Ishikawa (cell line): ENCODE data around the gene GLIS2.

Experiments used
- CEBPB ChIP-seq: IDR thresholded peaks from 2 replicates; pipeline ENCODE4 v1.6.1; 2012
- CREB1 ChIP-seq: IDR thresholded peaks from 2 replicates; pipeline ENCODE4 v1.6.1; 2012; ENCODE audit warnings: low read depth
- EGR1 ChIP-seq: IDR thresholded peaks from 2 replicates; pipeline ENCODE4 v1.6.1; 2012
- EP300 ChIP-seq: IDR thresholded peaks from 2 replicates; pipeline ENCODE4 v1.6.1; 2012; ENCODE audit warnings: borderline replicate concordance
- FOXM1 ChIP-seq: IDR thresholded peaks from 2 replicates; pipeline ENCODE4 v1.6.1; 2012; ENCODE audit warnings: low read depth, borderline replicate concordance
- NFIC ChIP-seq: IDR thresholded peaks from 2 replicates; pipeline ENCODE4 v1.6.1; 2012
- RAD21 ChIP-seq: IDR thresholded peaks from 2 replicates; pipeline ENCODE4 v1.6.1; 2012; ENCODE audit warnings: low read depth
- TAF1 ChIP-seq: IDR thresholded peaks from 2 replicates; pipeline ENCODE4 v1.6.1; 2012; ENCODE audit warnings: low read depth, mild to moderate bottlenecking
- TCF12 ChIP-seq: IDR thresholded peaks from 2 replicates; pipeline ENCODE4 v1.6.1; 2012; ENCODE audit warnings: low read depth
- TEAD4 ChIP-seq: IDR thresholded peaks from 2 replicates; pipeline ENCODE4 v1.6.1; 2012
- YY1 ChIP-seq: IDR thresholded peaks from 2 replicates; pipeline ENCODE4 v1.6.1; 2012; ENCODE audit warnings: low read depth
- ZBTB7A ChIP-seq: IDR thresholded peaks from 2 replicates; pipeline ENCODE4 v1.6.1; 2012; ENCODE audit warnings: low read depth
- TF ChIP-seq, protein P1 (sequence below): IDR thresholded peaks from 2 replicates; pipeline ENCODE4 v1.6.1; 2012
- TF ChIP-seq, protein P2 (sequence below): IDR thresholded peaks from 2 replicates; pipeline ENCODE4 v1.6.1; 2012
- TF ChIP-seq, protein P3 (sequence below): IDR thresholded peaks from 2 replicates; pipeline ENCODE4 v1.6.1; 2012; ENCODE audit warnings: low read depth, mild to moderate bottlenecking

The GLIS2 gene

DNA sequence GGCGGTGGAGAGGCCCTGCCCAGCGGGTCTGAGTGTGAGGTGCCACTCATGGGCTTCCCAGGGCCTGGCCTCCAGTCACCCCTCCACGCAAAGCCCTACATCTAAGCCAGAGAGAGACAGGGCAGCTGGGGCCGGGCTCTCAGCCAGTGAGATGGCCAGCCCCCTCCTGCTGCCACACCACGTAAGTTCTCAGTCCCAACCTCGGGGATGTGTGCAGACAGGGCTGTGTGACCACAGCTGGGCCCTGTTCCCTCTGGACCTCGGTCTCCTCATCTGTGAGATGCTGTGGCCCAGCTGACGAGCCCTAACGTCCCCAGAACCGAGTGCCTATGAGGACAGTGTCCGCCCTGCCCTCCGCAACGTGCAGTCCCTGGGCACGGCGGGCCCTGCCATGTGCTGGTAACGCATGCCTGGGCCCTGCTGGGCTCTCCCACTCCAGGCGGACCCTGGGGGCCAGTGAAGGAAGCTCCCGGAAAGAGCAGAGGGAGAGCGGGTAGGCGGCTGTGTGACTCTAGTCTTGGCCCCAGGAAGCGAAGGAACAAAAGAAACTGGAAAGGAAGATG is 67.0 kb downstream of the GLIS2 start:
- no peak for TF ChIP-seq EP300
- TF ChIP-seq NFIC: no peak
- TF ChIP-seq, protein P1, sequence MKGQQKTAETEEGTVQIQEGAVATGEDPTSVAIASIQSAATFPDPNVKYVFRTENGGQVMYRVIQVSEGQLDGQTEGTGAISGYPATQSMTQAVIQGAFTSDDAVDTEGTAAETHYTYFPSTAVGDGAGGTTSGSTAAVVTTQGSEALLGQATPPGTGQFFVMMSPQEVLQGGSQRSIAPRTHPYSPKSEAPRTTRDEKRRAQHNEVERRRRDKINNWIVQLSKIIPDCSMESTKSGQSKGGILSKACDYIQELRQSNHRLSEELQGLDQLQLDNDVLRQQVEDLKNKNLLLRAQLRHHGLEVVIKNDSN: no peak
- no peak for TF ChIP-seq TCF12
- no peak for TF ChIP-seq CEBPB
- TF ChIP-seq EGR1: no peak
- TF ChIP-seq, protein P2, sequence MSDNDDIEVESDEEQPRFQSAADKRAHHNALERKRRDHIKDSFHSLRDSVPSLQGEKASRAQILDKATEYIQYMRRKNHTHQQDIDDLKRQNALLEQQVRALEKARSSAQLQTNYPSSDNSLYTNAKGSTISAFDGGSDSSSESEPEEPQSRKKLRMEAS: no peak
- TF ChIP-seq, protein P3, sequence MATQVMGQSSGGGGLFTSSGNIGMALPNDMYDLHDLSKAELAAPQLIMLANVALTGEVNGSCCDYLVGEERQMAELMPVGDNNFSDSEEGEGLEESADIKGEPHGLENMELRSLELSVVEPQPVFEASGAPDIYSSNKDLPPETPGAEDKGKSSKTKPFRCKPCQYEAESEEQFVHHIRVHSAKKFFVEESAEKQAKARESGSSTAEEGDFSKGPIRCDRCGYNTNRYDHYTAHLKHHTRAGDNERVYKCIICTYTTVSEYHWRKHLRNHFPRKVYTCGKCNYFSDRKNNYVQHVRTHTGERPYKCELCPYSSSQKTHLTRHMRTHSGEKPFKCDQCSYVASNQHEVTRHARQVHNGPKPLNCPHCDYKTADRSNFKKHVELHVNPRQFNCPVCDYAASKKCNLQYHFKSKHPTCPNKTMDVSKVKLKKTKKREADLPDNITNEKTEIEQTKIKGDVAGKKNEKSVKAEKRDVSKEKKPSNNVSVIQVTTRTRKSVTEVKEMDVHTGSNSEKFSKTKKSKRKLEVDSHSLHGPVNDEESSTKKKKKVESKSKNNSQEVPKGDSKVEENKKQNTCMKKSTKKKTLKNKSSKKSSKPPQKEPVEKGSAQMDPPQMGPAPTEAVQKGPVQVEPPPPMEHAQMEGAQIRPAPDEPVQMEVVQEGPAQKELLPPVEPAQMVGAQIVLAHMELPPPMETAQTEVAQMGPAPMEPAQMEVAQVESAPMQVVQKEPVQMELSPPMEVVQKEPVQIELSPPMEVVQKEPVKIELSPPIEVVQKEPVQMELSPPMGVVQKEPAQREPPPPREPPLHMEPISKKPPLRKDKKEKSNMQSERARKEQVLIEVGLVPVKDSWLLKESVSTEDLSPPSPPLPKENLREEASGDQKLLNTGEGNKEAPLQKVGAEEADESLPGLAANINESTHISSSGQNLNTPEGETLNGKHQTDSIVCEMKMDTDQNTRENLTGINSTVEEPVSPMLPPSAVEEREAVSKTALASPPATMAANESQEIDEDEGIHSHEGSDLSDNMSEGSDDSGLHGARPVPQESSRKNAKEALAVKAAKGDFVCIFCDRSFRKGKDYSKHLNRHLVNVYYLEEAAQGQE: no peak
- no peak for TF ChIP-seq ZBTB7A
- no peak for TF ChIP-seq FOXM1
- no peak for TF ChIP-seq YY1
- no peak for TF ChIP-seq TAF1
- TF ChIP-seq CREB1: no peak
- no peak for TF ChIP-seq TEAD4
- no peak for TF ChIP-seq RAD21

DNA sequence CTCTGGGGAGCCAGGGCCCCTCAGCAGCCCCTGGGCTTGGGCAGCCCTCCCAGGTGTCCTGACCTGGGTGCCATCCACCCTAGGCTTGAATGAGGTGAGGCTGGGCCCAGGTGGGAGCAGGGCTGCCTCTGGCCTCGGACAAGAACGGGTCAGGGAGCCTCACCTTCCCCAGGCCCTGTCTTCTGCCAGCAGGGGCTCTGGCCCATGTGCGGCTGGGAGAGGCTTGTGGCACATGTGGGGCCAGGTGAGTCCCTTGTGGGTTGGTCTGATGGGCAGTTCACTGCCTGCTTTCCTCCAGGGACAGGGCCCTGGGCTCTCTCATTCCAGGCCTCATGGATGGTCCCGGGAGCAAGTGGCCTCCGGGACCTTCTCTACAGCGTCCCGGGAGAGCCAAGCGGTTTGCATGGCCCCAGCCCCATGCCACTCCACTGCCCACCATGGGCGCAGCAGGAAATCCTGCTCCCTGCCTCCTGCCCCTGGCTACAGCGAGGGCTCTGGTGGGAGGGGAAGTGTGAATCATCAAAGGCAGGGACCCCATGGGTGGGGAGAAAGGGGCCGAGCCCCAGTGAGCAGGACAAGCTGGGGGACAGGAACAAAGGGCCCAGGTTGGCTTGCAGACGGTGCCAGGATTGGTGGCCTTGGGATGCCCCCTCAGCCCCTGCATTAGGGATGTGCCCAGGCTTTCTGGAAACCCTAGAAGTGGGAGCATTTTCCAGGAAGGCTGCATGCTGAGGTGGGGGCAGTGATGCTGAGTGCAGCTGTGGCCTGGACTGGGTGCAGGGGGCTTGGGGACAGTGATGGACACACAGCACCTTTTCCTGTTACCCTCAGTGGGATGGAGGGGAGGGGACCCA is 68.0 kb downstream of the GLIS2 start:
- TF ChIP-seq, protein P3: no peak
- TF ChIP-seq ZBTB7A (no peak), CEBPB (no peak), FOXM1 (no peak), TCF12 (no peak; the same call in 1 of the 2 replicates), YY1 (no peak), TAF1 (no peak), CREB1 (no peak), TEAD4 (no peak), EP300 (no peak), EGR1 (no peak), RAD21 (no peak), NFIC (no peak)
- TF ChIP-seq, protein P2: no peak
- TF ChIP-seq, protein P1: no peak

DNA sequence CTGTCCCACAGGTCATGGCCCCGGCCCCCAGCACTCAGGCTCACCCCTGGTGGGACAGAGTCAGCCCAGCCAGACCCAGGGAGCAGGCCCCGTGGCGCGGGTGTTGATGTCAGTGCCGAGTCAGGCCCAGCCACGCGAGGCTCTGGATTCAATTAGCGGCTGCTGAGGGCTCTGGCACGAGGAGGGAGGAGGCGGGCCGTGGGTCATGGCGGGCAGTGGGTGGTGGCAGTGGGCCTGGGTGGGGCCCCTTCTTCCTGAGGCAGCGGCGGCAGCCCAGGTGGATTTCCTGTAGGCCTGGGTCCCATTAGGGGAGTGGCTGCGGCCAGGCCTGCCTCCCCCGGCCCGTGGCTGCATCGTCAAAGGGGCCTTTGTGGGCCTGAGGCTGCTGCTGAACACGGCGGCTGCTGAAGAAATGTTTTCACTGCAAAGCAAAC is 68.7 kb downstream of the GLIS2 start:
- TF ChIP-seq CREB1 (no peak), YY1 (no peak), EGR1 (no peak), TEAD4 (no peak), TAF1 (no peak), TCF12 (no peak)
- TF ChIP-seq, protein P1: no peak
- TF ChIP-seq, protein P3: no peak
- TF ChIP-seq, protein P2: no peak
